Fibroblast of mammary gland (primary cell): ENCODE data around the gene KRT33B.

Experiments
- DNase-seq: peaks from one replicate; pipeline ENCODE4 v3.0.0-alpha.2; 2010; ENCODE audit warnings: low read depth
- H3K4me3 ChIP-seq: 2 replicates; pipeline ENCODE4 v1.5.1; 2011; ENCODE audit warnings: low read depth, mild to moderate bottlenecking, low read length, moderate library complexity; ENCODE audit not compliant: control insufficient read depth
- CTCF ChIP-seq: conservative IDR thresholded peaks from 2 replicates; pipeline ENCODE4 v1.5.1; 2011; ENCODE audit warnings: low read depth, low read length, inconsistent platforms; ENCODE audit not compliant: control insufficient read depth, insufficient read depth

KRT33B gene

GRCh38 chr17:41332239-41332638 lies 37.4 kb downstream of the KRT33B start:
- H3K4me3 ChIP-seq, result no peak overlapping the region
- DNase-seq, result no peak

GRCh38 chr17:41331606-41332005 lies 38.0 kb downstream of the KRT33B start:
- no peak for DNase-seq
- no peak overlapping the region for H3K4me3 ChIP-seq
- TF ChIP-seq CTCF, result no peak

More at GRCh38 chr17:41332239-41332638, 37.4 kb downstream of the KRT33B start:
- no peak for TF ChIP-seq CTCF

- peak; percentile 86 for TF ChIP-seq CTCF
- peak; percentile 55 for DNase-seq
- H3K4me3 ChIP-seq, result no peak overlapping the region
Observed at GRCh38 chr17:41329279-41329948, 40.2 kb downstream of the KRT33B start.

GRCh38 chr17:41328207-41328606 lies 41.4 kb downstream of the KRT33B start:
- no peak overlapping the region for H3K4me3 ChIP-seq
- no peak for DNase-seq
- TF ChIP-seq CTCF, result no peak

- H3K4me3 ChIP-seq, result no peak overlapping the region
- no peak for TF ChIP-seq CTCF
- no peak for DNase-seq
Observed at GRCh38 chr17:41327411-41328120, 42.0 kb downstream of the KRT33B start.

GRCh38 chr17:41326173-41327145 lies 43.2 kb downstream of the KRT33B start:
- TF ChIP-seq CTCF, result no peak
- DNase-seq, result no peak

More at GRCh38 chr17:41326173-41327145, 43.2 kb downstream of the KRT33B start:
- no peak overlapping the region for H3K4me3 ChIP-seq
